ENCODE data around the gene GORASP1. TPM values are rescaled to one million over a fixed set of nuclear protein-coding genes. Genes with fewer than 3 reads are reported as not detected.

Gene GORASP1
- total and polyA plus RNA-seq, 2 of the 13 experiments (the other 11 are each of a cell fraction or from before 2014, with no cell fraction given), result 36.4 to 39.8 TPM

GRCh38 chr3:39141171-39141995, 34.0 kb upstream of the GORASP1 start:
- BruUV-seq (replicated peaks), result no TSS peak
- WGBS (ENCODE audit: low lambda C conversion rate), result 97% methylated on average over 3 of the region's 4 CpGs
- DNase-seq (ENCODE audit: low spot score) (no peak), ATAC-seq (peak; percentile 21), FAIRE-seq (no peak)
- H3K4me3 ChIP-seq (replicated peaks in 1 of 3; ENCODE audit: insufficient read depth in 1 of 3, low read depth in 2 of 3, low read length in 3 of 3), result no peak overlapping the region
- peaks cover 4% of the 10 kb centered on the region; the same call in 1 of the 2 replicates for H4K20me1 ChIP-seq (ENCODE audit: insufficient read depth, low read length)
- POLR2A ChIA-PET, result interaction anchor here (0.6 kb wide), 1 partner anchor 40 kb away, joined by 3 read pairs; no protein-coding TSS in a partner anchor
- H2AFZ ChIP-seq (ENCODE audit: low read length), result no peak overlapping the region
- CTCF ChIA-PET (ENCODE audit: low intra/inter-chr PET ratio, low total read pairs), result no interaction called here
- no peaks in the 10 kb centered on the region for H3K27me3 ChIP-seq (ENCODE audit: control insufficient read depth in 1 of 2, insufficient read depth in 2 of 2, low read length in 2 of 2)
- no peaks in the 10 kb centered on the region for H3K9me3 ChIP-seq (ENCODE audit: low read length)
- peaks cover 1% of the 10 kb centered on the region for H3K4me1 ChIP-seq (ENCODE audit: insufficient read depth, low read length)
- no peak for TF ChIP-seq ZNF781 (CRISPR knock-in tag; IDR thresholded peaks at IDR 0.05; ENCODE audit: borderline replicate concordance, not compliant biosample characterization)
- no peak for TF ChIP-seq ZNF780A (CRISPR knock-in tag; IDR thresholded peaks at IDR 0.05)
- TF ChIP-seq ZNF484 (CRISPR knock-in tag; IDR thresholded peaks at IDR 0.05; ENCODE audit: borderline replicate concordance, low read depth), result no peak
- TF ChIP-seq ZNF674 (CRISPR knock-in tag; IDR thresholded peaks at IDR 0.05; ENCODE audit: low read depth), result no peak
- TF ChIP-seq ZBTB46 (CRISPR knock-in tag; IDR thresholded peaks at IDR 0.05; ENCODE audit: borderline replicate concordance), result no peak
- TF ChIP-seq ZBTB10 (CRISPR knock-in tag; IDR thresholded peaks at IDR 0.05; ENCODE audit: borderline replicate concordance), result no peak
- no peak for TF ChIP-seq PRPF4 (IDR thresholded peaks at IDR 0.05; ENCODE audit: low read depth, low read length, poor library complexity, severe bottlenecking)
- TF ChIP-seq POLR2A (IDR thresholded peaks at IDR 0.05; ENCODE audit: insufficient read depth in 1 of 2, low read depth in 2 of 2, low read length in 2 of 2), result peak in 1 of 2 experiments; percentile 29; a peak in 1 of 4 replicates
- TF ChIP-seq AGO2 (optimal IDR thresholded peaks at IDR 0.05; ENCODE audit: low read depth, low read length), result peak; percentile 40
- no peak for TF ChIP-seq ZNF766 (CRISPR knock-in tag; IDR thresholded peaks at IDR 0.05; ENCODE audit: borderline replicate concordance)
- TF ChIP-seq FOXJ3 (CRISPR knock-in tag; IDR thresholded peaks at IDR 0.05; ENCODE audit: borderline replicate concordance), result no peak
- TF ChIP-seq ZBTB4 (CRISPR knock-in tag; IDR thresholded peaks at IDR 0.05; ENCODE audit: borderline replicate concordance), result no peak
- peak; percentile 12 for TF ChIP-seq RBM22 (optimal IDR thresholded peaks at IDR 0.05; ENCODE audit: low read length)
- peaks cover 26 to 47% of the 10 kb centered on the region in 2 experiments; a peak in 4 of 5 replicates for H3K36me3 ChIP-seq (replicated peaks in 1 of 2; ENCODE audit: control insufficient read depth in 1 of 2, insufficient read depth in 2 of 2, low read length in 2 of 2)
- in situ Hi-C loops (cut with HindIII; ENCODE audit: extremely low pct_ligation_motif_present, low pct_unique_long_range_greater_than_20kb) (no loop called here), intact Hi-C loops (cut with micrococcal nuclease; ENCODE audit: unreplicated experiment) (no loop called here)
- no peak overlapping the region for H3K9ac ChIP-seq (ENCODE audit: insufficient read depth, low read depth, low read length)
- H3K27ac ChIP-seq (ENCODE audit: extremely low read length, insufficient read depth, low read length), result no peak overlapping the region
- no peak overlapping the region for H3K4me2 ChIP-seq (ENCODE audit: low read depth, low read length)
- H3K79me2 ChIP-seq (ENCODE audit: insufficient read depth, low read length), result no peaks in the 10 kb centered on the region
